WTC11 (cell line): Measurements from ENCODE around the gene MYLK2. TPM values are rescaled to one million over a fixed set of nuclear protein-coding genes. Genes with fewer than 3 reads are reported as not detected.

ENCODE experiments used
- ATAC-seq: fragments of 200-7000 bp; cut with Tn5 transposase; 2 replicates; pipeline ENCODE4 v1.10.0; 2021; ENCODE audit warnings: mild to moderate bottlenecking, moderate library complexity
- CTCF ChIA-PET: fragments of 300-600 bp; sonication (Branson Sonifier 250); formaldehyde crosslinking; loops from one replicate; lab custom pipeline; 2021; ENCODE audit warnings: antibody characterized with exemption; lab: Charles Lee
- POLR2A ChIA-PET: fragments of 350-600 bp; sonication (Branson Sonifier 250); formaldehyde crosslinking; loops from one replicate; lab custom pipeline; 2021; ENCODE audit warnings: antibody characterized with exemption; lab: Charles Lee
- DNase-seq: peaks from one replicate; pipeline ENCODE4 v3.0.0; 2021; ENCODE audit warnings: low spot score
- H3K27ac Mint-ChIP-seq: 2 replicates; pipeline ENCODE4 v1.8.0; 2021; ENCODE audit warnings: mixed read lengths
- H3K27me3 Mint-ChIP-seq: 2 replicates; pipeline ENCODE4 v1.8.0; 2021; ENCODE audit warnings: low read depth, mild to moderate bottlenecking, moderate library complexity, mixed read lengths
- H3K36me3 Mint-ChIP-seq: 2 replicates; pipeline ENCODE4 v1.8.0; 2021; ENCODE audit warnings: mixed read lengths
- H3K4me1 Mint-ChIP-seq: 2 replicates; pipeline ENCODE4 v1.8.0; 2022; ENCODE audit warnings: mixed read lengths
- H3K4me3 Mint-ChIP-seq: 2 replicates; pipeline ENCODE4 v1.8.0; 2021; ENCODE audit warnings: mild to moderate bottlenecking, moderate library complexity, mixed read lengths
- H3K9me3 Mint-ChIP-seq: 2 replicates; pipeline ENCODE4 v1.8.0; 2021; ENCODE audit warnings: mixed read lengths
- EMX1 ChIP-seq: fragments of 250-450 bp; sonication (Bioruptor Pico); IDR thresholded peaks from 2 replicates; pipeline ENCODE4 v1.8.0; 2021; ENCODE audit warnings: mild to moderate bottlenecking
- ESRRA ChIP-seq: sonication (generic); formaldehyde crosslinking; IDR thresholded peaks from 2 replicates; pipeline ENCODE4 v1.8.1; 2022; ENCODE audit warnings: mild to moderate bottlenecking, missing genetic modification reagents, borderline replicate concordance
- ETV6 ChIP-seq: sonication (generic); formaldehyde crosslinking; IDR thresholded peaks from 2 replicates; pipeline ENCODE4 v1.8.1; 2022; ENCODE audit warnings: mild to moderate bottlenecking, missing genetic modification reagents
- FOXK1 ChIP-seq: sonication (generic); formaldehyde crosslinking; IDR thresholded peaks from 2 replicates; pipeline ENCODE4 v1.8.0; 2022; ENCODE audit warnings: mild to moderate bottlenecking, moderate library complexity, missing genetic modification reagents
- FOXP1 ChIP-seq: sonication (generic); formaldehyde crosslinking; IDR thresholded peaks from 2 replicates; pipeline ENCODE4 v1.8.0; 2022; ENCODE audit warnings: missing genetic modification reagents, mild to moderate bottlenecking, moderate library complexity, borderline replicate concordance
- GABPB1 ChIP-seq: sonication (generic); formaldehyde crosslinking; IDR thresholded peaks from 2 replicates; pipeline ENCODE4 v1.8.1; 2023; ENCODE audit warnings: mild to moderate bottlenecking, missing genetic modification reagents
- GTF2I ChIP-seq: fragments of 250-450 bp; sonication (Bioruptor Pico); conservative IDR thresholded peaks from 2 replicates; pipeline ENCODE4 v1.4.0; 2021; ENCODE audit warnings: mild to moderate bottlenecking
- IRF2 ChIP-seq: sonication (generic); formaldehyde crosslinking; IDR thresholded peaks from 2 replicates; pipeline ENCODE4 v1.8.0; 2022; ENCODE audit warnings: low read depth, missing genetic modification reagents, borderline replicate concordance
- MXD4 ChIP-seq: fragments of 250-450 bp; sonication (Bioruptor Pico); IDR thresholded peaks from 2 replicates; pipeline ENCODE4 v1.8.0; 2021; ENCODE audit warnings: mild to moderate bottlenecking, moderate library complexity, borderline replicate concordance
- NR2C2 ChIP-seq: sonication (generic); formaldehyde crosslinking; IDR thresholded peaks from 2 replicates; pipeline ENCODE4 v1.8.0; 2022; ENCODE audit warnings: mild to moderate bottlenecking, missing genetic modification reagents
- NR3C1 ChIP-seq: sonication (generic); formaldehyde crosslinking; conservative IDR thresholded peaks from 2 replicates; pipeline ENCODE4 v1.8.1; 2023; ENCODE audit warnings: low read depth, mild to moderate bottlenecking, missing genetic modification reagents
- ZNF423 ChIP-seq: fragments of 250-450 bp; sonication (Bioruptor Pico); IDR thresholded peaks from 2 replicates; pipeline ENCODE4 v2.1.2; 2022; ENCODE audit warnings: mild to moderate bottlenecking, moderate library complexity
- total RNA-seq: library from RNA; stranded (reverse); gene quantifications from 3 replicates; pipeline ENCODE4 v1.2.3, GENCODE V29; 2021
- TF ChIP-seq, protein P1 (sequence below): sonication (generic); formaldehyde crosslinking; IDR thresholded peaks from 2 replicates; pipeline ENCODE4 v1.8.0; 2023; ENCODE audit warnings: mild to moderate bottlenecking, missing genetic modification reagents
- TF ChIP-seq, protein P2 (sequence below): sonication (generic); formaldehyde crosslinking; IDR thresholded peaks from 2 replicates; pipeline ENCODE4 v1.8.0; 2022; ENCODE audit warnings: missing genetic modification reagents
- TF ChIP-seq, protein P3 (sequence below): sonication (generic); formaldehyde crosslinking; IDR thresholded peaks from 2 replicates; pipeline ENCODE4 v1.8.1; 2023; ENCODE audit warnings: mild to moderate bottlenecking, missing genetic modification reagents
- TF ChIP-seq, protein P4 (sequence below): sonication (generic); formaldehyde crosslinking; IDR thresholded peaks from 2 replicates; pipeline ENCODE4 v1.8.0; 2022; ENCODE audit warnings: mild to moderate bottlenecking, missing genetic modification reagents
- TF ChIP-seq, protein P5 (sequence below): sonication (generic); formaldehyde crosslinking; IDR thresholded peaks from 2 replicates; pipeline ENCODE4 v1.8.0; 2023; ENCODE audit warnings: missing genetic modification reagents
- TF ChIP-seq, protein P6 (sequence below): sonication (generic); formaldehyde crosslinking; IDR thresholded peaks from 2 replicates; pipeline ENCODE4 v1.8.1; 2023; ENCODE audit warnings: mild to moderate bottlenecking, missing genetic modification reagents, borderline replicate concordance
- TF ChIP-seq, protein P7 (sequence below): sonication (generic); formaldehyde crosslinking; IDR thresholded peaks from 2 replicates; pipeline ENCODE4 v1.8.0; 2022; ENCODE audit warnings: mild to moderate bottlenecking, missing genetic modification reagents

The MYLK2 gene
- total RNA-seq, 1 experiment from 2014 or later: 0.28 TPM

DNA sequence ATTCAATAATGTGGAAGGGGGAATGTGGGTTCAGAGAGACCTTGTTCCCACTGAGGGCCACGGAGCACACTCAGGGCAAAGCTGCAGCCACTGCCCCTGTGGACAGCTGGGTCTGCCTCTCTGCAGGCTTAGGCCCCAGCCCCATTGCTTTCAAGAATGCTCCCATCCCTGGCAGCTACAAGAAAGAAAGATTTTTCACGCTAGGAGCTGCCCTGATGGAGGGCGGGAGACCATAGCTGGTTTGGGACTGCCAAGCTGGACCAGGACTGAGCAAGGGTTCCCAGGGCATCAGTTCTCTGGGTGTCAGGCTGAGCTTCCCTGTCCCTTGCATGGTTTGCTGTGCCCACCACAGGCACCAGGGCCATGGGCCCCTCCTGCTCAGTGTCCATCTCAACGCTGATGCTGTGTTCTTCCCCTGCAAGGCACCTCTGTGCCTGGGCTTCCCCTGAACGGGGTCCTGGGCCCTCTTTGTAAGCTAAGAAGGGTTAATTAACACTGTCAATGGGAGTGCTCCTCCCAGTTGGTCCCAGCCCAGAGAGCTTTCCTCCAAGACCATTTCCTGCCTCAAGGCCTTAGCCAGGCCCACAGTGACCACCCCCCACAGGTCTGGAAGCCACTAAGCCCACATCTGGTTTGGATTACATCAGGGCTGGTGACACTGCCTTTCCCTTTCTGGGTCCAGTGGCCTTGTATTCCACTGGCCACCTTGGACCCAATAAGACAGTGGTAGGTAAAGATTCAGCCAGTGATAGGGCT, 17.9 kb downstream of the MYLK2 start:
- H3K27me3 Mint-ChIP-seq: no peaks in the 10 kb centered on the region
- no peak overlapping the region for H3K27ac Mint-ChIP-seq
- no peak for ATAC-seq
- no peak for TF ChIP-seq EMX1 (CRISPR knock-in tag)
- TF ChIP-seq, protein P1, sequence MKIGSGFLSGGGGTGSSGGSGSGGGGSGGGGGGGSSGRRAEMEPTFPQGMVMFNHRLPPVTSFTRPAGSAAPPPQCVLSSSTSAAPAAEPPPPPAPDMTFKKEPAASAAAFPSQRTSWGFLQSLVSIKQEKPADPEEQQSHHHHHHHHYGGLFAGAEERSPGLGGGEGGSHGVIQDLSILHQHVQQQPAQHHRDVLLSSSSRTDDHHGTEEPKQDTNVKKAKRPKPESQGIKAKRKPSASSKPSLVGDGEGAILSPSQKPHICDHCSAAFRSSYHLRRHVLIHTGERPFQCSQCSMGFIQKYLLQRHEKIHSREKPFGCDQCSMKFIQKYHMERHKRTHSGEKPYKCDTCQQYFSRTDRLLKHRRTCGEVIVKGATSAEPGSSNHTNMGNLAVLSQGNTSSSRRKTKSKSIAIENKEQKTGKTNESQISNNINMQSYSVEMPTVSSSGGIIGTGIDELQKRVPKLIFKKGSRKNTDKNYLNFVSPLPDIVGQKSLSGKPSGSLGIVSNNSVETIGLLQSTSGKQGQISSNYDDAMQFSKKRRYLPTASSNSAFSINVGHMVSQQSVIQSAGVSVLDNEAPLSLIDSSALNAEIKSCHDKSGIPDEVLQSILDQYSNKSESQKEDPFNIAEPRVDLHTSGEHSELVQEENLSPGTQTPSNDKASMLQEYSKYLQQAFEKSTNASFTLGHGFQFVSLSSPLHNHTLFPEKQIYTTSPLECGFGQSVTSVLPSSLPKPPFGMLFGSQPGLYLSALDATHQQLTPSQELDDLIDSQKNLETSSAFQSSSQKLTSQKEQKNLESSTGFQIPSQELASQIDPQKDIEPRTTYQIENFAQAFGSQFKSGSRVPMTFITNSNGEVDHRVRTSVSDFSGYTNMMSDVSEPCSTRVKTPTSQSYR: no peak
- TF ChIP-seq, protein P2, sequence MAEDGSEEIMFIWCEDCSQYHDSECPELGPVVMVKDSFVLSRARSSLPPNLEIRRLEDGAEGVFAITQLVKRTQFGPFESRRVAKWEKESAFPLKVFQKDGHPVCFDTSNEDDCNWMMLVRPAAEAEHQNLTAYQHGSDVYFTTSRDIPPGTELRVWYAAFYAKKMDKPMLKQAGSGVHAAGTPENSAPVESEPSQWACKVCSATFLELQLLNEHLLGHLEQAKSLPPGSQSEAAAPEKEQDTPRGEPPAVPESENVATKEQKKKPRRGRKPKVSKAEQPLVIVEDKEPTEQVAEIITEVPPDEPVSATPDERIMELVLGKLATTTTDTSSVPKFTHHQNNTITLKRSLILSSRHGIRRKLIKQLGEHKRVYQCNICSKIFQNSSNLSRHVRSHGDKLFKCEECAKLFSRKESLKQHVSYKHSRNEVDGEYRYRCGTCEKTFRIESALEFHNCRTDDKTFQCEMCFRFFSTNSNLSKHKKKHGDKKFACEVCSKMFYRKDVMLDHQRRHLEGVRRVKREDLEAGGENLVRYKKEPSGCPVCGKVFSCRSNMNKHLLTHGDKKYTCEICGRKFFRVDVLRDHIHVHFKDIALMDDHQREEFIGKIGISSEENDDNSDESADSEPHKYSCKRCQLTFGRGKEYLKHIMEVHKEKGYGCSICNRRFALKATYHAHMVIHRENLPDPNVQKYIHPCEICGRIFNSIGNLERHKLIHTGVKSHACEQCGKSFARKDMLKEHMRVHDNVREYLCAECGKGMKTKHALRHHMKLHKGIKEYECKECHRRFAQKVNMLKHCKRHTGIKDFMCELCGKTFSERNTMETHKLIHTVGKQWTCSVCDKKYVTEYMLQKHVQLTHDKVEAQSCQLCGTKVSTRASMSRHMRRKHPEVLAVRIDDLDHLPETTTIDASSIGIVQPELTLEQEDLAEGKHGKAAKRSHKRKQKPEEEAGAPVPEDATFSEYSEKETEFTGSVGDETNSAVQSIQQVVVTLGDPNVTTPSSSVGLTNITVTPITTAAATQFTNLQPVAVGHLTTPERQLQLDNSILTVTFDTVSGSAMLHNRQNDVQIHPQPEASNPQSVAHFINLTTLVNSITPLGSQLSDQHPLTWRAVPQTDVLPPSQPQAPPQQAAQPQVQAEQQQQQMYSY (CRISPR knock-in tag): no peak
- TF ChIP-seq NR3C1 (CRISPR knock-in tag): no peak
- no peak for TF ChIP-seq IRF2 (CRISPR knock-in tag)
- TF ChIP-seq ETV6: no peak
- TF ChIP-seq FOXK1 (CRISPR knock-in tag): no peak
- TF ChIP-seq, protein P3, sequence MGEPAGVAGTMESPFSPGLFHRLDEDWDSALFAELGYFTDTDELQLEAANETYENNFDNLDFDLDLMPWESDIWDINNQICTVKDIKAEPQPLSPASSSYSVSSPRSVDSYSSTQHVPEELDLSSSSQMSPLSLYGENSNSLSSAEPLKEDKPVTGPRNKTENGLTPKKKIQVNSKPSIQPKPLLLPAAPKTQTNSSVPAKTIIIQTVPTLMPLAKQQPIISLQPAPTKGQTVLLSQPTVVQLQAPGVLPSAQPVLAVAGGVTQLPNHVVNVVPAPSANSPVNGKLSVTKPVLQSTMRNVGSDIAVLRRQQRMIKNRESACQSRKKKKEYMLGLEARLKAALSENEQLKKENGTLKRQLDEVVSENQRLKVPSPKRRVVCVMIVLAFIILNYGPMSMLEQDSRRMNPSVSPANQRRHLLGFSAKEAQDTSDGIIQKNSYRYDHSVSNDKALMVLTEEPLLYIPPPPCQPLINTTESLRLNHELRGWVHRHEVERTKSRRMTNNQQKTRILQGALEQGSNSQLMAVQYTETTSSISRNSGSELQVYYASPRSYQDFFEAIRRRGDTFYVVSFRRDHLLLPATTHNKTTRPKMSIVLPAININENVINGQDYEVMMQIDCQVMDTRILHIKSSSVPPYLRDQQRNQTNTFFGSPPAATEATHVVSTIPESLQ (CRISPR knock-in tag): no peak
- no peak for TF ChIP-seq FOXP1 (CRISPR knock-in tag)
- TF ChIP-seq, protein P4, sequence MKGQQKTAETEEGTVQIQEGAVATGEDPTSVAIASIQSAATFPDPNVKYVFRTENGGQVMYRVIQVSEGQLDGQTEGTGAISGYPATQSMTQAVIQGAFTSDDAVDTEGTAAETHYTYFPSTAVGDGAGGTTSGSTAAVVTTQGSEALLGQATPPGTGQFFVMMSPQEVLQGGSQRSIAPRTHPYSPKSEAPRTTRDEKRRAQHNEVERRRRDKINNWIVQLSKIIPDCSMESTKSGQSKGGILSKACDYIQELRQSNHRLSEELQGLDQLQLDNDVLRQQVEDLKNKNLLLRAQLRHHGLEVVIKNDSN: no peak
- TF ChIP-seq, protein P5, sequence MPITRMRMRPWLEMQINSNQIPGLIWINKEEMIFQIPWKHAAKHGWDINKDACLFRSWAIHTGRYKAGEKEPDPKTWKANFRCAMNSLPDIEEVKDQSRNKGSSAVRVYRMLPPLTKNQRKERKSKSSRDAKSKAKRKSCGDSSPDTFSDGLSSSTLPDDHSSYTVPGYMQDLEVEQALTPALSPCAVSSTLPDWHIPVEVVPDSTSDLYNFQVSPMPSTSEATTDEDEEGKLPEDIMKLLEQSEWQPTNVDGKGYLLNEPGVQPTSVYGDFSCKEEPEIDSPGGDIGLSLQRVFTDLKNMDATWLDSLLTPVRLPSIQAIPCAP (CRISPR knock-in tag): no peak
- TF ChIP-seq, protein P6, sequence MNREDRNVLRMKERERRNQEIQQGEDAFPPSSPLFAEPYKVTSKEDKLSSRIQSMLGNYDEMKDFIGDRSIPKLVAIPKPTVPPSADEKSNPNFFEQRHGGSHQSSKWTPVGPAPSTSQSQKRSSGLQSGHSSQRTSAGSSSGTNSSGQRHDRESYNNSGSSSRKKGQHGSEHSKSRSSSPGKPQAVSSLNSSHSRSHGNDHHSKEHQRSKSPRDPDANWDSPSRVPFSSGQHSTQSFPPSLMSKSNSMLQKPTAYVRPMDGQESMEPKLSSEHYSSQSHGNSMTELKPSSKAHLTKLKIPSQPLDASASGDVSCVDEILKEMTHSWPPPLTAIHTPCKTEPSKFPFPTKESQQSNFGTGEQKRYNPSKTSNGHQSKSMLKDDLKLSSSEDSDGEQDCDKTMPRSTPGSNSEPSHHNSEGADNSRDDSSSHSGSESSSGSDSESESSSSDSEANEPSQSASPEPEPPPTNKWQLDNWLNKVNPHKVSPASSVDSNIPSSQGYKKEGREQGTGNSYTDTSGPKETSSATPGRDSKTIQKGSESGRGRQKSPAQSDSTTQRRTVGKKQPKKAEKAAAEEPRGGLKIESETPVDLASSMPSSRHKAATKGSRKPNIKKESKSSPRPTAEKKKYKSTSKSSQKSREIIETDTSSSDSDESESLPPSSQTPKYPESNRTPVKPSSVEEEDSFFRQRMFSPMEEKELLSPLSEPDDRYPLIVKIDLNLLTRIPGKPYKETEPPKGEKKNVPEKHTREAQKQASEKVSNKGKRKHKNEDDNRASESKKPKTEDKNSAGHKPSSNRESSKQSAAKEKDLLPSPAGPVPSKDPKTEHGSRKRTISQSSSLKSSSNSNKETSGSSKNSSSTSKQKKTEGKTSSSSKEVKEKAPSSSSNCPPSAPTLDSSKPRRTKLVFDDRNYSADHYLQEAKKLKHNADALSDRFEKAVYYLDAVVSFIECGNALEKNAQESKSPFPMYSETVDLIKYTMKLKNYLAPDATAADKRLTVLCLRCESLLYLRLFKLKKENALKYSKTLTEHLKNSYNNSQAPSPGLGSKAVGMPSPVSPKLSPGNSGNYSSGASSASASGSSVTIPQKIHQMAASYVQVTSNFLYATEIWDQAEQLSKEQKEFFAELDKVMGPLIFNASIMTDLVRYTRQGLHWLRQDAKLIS (CRISPR knock-in tag): no peak
- TF ChIP-seq ESRRA: no peak
- TF ChIP-seq GABPB1 (CRISPR knock-in tag): no peak
- TF ChIP-seq, protein P7, sequence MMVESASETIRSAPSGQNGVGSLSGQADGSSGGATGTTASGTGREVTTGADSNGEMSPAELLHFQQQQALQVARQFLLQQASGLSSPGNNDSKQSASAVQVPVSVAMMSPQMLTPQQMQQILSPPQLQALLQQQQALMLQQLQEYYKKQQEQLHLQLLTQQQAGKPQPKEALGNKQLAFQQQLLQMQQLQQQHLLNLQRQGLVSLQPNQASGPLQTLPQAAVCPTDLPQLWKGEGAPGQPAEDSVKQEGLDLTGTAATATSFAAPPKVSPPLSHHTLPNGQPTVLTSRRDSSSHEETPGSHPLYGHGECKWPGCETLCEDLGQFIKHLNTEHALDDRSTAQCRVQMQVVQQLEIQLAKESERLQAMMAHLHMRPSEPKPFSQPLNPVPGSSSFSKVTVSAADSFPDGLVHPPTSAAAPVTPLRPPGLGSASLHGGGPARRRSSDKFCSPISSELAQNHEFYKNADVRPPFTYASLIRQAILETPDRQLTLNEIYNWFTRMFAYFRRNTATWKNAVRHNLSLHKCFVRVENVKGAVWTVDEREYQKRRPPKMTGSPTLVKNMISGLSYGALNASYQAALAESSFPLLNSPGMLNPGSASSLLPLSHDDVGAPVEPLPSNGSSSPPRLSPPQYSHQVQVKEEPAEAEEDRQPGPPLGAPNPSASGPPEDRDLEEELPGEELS (CRISPR knock-in tag): no peak
- TF ChIP-seq ZNF423 (CRISPR knock-in tag): no peak
- no peak for TF ChIP-seq NR2C2
- TF ChIP-seq MXD4 (CRISPR knock-in tag): no peak
- no peak for TF ChIP-seq GTF2I (CRISPR knock-in tag)
- no peak for DNase-seq
- POLR2A ChIA-PET: interaction anchor here (0.6 kb wide), 1 partner anchor 241 kb away, joined by 3 read pairs; no protein-coding TSS in a partner anchor
- H3K9me3 Mint-ChIP-seq: no peaks in the 10 kb centered on the region
- CTCF ChIA-PET: interaction anchor here (0.7 to 5.7 kb wide), 10 partner anchors 9 to 280 kb away, joined by 3 to 70 read pairs (median 4); partner anchors contain the start of gene FOXS1
- H3K36me3 Mint-ChIP-seq: no peaks in the 10 kb centered on the region
- H3K4me1 Mint-ChIP-seq: peaks cover 19% of the 10 kb centered on the region; the same call in 1 of the 2 replicates
- H3K4me3 Mint-ChIP-seq: no peak overlapping the region
